DMS53 treated with DMSO at 0.1 percent for 48 hours (cell line): ENCODE results near the gene ITM2C.

Source experiments
- DNase-seq: peaks from one replicate; lab custom pipeline; 2025; ENCODE audit not compliant: unreplicated experiment; lab: John Stamatoyannopoulos, UW

ITM2C gene

GRCh38 chr2:230891064-230891463, 26.3 kb downstream of the ITM2C start:
- no peak for DNase-seq

GRCh38 chr2:230891509-230891908, 26.8 kb downstream of the ITM2C start:
- DNase-seq, result no peak

GRCh38 chr2:230893338-230893737, 28.6 kb downstream of the ITM2C start:
- no peak for DNase-seq

- no peak for DNase-seq
Observed at GRCh38 chr2:230893841-230894781, 29.4 kb downstream of the ITM2C start.

GRCh38 chr2:230895536-230896345, 31.0 kb downstream of the ITM2C start:
- peak; percentile 20 for DNase-seq

- no peak for DNase-seq
Observed at GRCh38 chr2:230896346-230897115, 31.8 kb downstream of the ITM2C start.

- DNase-seq, result no peak
Observed at GRCh38 chr2:230898016-230898712, 33.4 kb downstream of the ITM2C start.

GRCh38 chr2:230898713-230899091, 34.0 kb downstream of the ITM2C start:
- no peak for DNase-seq

GRCh38 chr2:230899287-230899686, 34.5 kb downstream of the ITM2C start:
- DNase-seq, result no peak

- DNase-seq, result no peak
Observed at GRCh38 chr2:230899786-230900185, 35.0 kb downstream of the ITM2C start.

- no peak for DNase-seq
Observed at GRCh38 chr2:230900336-230900995, 35.7 kb downstream of the ITM2C start.

- DNase-seq, result no peak
Observed at GRCh38 chr2:230901006-230901405, 36.3 kb downstream of the ITM2C start.

GRCh38 chr2:230902180-230902899, 37.6 kb downstream of the ITM2C start:
- DNase-seq, result peak; percentile 37

GRCh38 chr2:230903231-230904150, 38.7 kb downstream of the ITM2C start:
- no peak for DNase-seq

- no peak for DNase-seq
Observed at GRCh38 chr2:230904856-230905447, 40.2 kb downstream of the ITM2C start.

- no peak for DNase-seq
Observed at GRCh38 chr2:230905448-230906421, 41.0 kb downstream of the ITM2C start.
